ENCODE data around the gene LMOD2.
"Not testable (repeated sequence)": the region's sequence is repeated elsewhere in the genome, so short reads cannot be mapped to it uniquely, and the experiment has no call there.

LMOD2 gene

GRCh38 chr7:123655614-123656013 lies at the start of gene LMOD2:
TSS of gene LMOD2 (plus strand) at chr7:123655866. CDS start at chr7:123655964, 98 bp downstream.
- DNase-seq: no peak

GRCh38 chr7:123607423-123607975 lies 48.2 kb upstream of the LMOD2 start:
- no peak for DNase-seq

- no peak for DNase-seq
Measured at GRCh38 chr7:123608991-123609882, 46.4 kb upstream of the LMOD2 start.

DNA sequence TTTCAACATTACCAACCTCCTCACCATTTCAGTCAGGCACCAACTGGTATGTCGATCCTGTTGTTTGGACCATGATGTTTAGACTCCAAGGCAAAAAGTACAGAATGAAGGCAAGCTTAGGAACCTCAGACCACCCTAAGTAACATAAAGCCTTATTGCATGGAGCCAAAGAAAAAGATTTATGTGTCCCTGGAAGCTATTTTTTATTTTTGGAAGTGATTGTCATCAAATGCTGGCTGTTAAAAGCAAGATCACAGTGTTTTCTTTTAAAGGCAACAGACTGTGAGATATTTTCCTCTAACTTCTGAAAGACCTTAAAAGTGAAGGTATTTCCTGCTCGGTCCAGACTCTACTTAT lies 45.8 kb upstream of the LMOD2 start:
- no peak for DNase-seq

GRCh38 chr7:123612024-123612423 lies 43.6 kb upstream of the LMOD2 start:
- no peak for DNase-seq

GRCh38 chr7:123615344-123615743 lies 40.3 kb upstream of the LMOD2 start:
- DNase-seq: no peak

- no peak for DNase-seq
Measured at GRCh38 chr7:123616223-123616622, 39.4 kb upstream of the LMOD2 start.

GRCh38 chr7:123621707-123622106 lies 34.0 kb upstream of the LMOD2 start:
- DNase-seq: no peak

- no peak for DNase-seq
Measured at GRCh38 chr7:123622660-123623386, 32.8 kb upstream of the LMOD2 start.

DNA sequence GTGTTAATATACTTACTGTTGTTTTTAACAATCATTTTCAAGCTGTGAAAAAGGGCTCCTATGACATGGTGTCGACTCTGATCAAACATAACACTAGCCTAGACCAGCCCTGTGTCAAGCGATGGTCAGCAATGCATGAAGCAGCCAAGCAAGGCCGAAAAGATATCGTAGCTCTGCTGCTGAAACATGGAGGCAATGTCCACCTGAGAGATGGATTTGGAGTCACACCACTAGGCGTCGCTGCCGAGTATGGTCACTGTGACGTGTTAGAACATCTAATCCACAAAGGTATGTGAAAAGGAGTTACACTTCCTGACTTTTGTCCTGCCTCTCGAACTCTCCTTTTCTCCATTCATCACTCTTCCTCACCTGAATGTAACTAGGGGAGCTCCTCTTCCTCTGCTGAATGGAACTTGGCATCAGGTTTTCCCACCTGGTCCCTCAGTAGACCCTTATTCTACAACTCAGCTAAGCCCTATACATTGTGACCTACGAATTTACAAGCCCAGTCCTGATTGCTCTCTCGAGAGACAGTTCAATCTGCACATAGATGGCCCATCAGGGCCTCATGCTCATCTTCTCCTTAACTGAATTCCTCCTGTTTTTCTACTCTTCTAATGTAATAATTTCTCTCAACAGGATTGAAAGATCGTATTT lies 31.0 kb upstream of the LMOD2 start:
- DNase-seq: no peak

DNA sequence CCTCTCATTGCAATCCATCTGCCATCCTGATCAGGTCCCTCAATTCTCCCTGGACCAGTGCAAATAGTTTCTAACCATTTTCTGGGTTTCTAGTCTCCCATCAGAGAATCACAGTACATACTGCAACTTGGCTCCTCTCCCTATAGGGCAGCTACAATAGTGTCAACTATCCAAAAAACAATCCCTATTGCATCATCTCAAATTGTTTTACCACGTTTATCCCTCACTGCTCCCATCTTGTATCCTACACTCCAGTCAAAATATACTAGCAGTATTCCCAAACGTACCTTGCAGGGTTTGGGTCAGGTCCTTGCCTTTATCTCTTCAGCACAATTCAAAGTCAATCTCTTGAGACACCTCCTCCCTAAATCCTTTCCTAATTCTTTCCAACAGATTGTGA lies 30.4 kb upstream of the LMOD2 start:
- no peak for DNase-seq

DNA sequence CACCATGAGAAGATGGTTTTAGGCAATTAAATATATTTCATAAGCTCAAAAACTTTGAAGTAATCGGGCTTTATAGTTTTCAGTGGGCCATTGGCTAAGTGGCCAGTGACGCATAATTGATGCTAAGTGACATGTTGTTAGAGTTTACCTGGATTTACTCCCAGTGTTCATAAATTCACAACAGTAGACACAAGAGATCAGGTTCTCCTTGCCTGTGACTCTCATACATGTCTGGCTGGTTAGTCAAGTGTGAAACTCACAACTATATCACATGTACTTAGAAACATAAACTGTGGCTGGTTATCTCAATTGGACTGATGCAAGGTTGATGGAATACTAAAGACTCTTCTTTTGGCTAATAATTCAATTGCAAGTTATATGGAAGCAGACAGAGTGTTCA lies 27.8 kb upstream of the LMOD2 start:
- no peak for DNase-seq

DNA sequence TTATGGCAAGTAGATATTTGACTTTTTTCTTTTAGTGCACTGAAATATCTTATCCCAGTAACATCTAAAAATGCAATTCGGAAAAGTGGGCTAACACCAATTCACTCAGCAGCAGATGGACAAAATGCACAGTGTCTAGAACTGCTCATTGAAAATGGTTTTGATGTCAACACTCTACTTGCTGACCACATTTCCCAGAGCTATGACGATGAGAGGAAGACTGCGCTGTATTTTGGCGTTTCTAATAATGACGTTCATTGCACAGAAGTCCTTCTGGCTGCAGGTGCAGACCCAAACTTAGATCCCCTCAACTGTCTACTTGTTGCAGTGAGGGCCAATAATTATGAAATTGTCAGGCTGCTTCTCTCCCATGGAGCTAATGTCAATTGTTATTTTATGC lies 26.8 kb upstream of the LMOD2 start:
- no peak for DNase-seq

GRCh38 chr7:123629281-123629680 lies 26.4 kb upstream of the LMOD2 start:
- no peak for DNase-seq

- DNase-seq: no peak
Measured at GRCh38 chr7:123632808-123633207, 22.9 kb upstream of the LMOD2 start.

- DNase-seq: no peak
Measured at GRCh38 chr7:123633553-123633952, 22.1 kb upstream of the LMOD2 start.

GRCh38 chr7:123634011-123634573 lies 21.6 kb upstream of the LMOD2 start:
- DNase-seq: not testable (repeated sequence)

- no peak for DNase-seq
Measured at GRCh38 chr7:123635551-123636359, 19.9 kb upstream of the LMOD2 start.

DNA sequence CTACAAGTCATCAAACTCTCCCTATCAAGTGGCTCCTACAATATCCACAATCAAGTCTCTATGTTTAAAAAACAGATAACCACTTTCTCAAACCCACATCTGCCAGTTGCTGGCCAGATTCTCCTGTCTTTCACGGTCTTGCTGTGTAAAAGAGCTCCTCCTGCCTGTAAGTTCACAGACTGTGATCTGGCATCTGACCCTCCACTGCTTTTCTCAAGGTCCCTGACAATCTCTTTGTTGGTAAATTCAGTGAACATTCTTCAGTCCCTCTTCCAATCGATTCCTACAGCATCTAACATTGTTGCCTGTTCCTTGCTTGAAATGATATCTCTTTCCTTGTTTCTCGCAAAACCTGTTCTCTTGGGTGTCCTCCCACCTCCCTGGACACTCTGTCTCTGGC lies 18.5 kb upstream of the LMOD2 start:
- DNase-seq: no peak

DNA sequence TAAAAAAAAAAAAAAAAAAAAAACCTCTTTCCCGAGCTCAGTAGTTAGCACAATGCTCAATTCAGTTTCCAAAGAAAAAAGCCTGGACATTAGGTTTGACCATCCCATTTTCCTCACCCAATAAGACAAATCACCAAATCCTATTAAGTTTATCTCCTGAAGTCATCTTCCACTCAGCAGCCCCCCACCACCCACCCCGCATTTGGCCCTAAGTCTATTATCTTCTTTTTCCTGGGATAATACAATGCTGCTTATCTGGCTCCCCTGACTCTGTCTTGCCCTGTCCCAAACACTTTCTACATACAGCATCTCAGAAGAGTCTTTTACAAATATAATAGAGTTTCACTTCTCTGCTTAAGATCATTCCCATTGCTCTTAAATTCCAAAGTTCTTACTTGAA lies 17.8 kb upstream of the LMOD2 start:
- no peak for DNase-seq

DNA sequence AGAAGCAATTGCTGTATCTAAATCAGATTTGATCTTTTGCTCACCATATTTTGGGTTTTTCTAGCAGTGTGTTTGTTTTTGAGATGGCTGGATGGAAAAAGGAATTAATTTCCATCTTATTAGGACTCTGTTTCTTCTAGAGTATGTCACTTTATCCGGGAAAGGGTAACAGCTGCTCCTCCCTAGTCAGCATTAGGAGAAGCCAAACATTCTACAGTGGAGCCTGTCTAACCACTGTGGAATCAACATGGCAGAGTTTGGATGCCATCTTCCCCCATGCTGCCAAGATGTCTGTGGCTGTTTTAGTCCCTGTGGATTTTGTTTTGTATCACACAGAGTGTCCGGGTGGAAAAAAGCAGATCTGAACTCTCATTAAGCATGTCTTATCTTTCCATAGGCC lies 16.0 kb upstream of the LMOD2 start:
- no peak for DNase-seq

GRCh38 chr7:123640583-123640982 lies 15.1 kb upstream of the LMOD2 start:
- DNase-seq: no peak
